Activated naive CD8-positive, alpha-beta T cell treated with anti-CD3 and anti-CD28 coated beads, Interleukin-2, amount 50 U/mL, for 16 hours (primary cell): ENCODE results near the gene MTREX.

Experiments
- DNase-seq: peaks from one replicate; pipeline ENCODE4 v3.0.0-alpha.2; 2020; ENCODE audit warnings: low read depth, low spot score

The MTREX gene

GRCh38 chr5:55429221-55429612 lies 121.4 kb downstream of the MTREX start:
- DNase-seq: no peak

GRCh38 chr5:55429613-55430253 lies 121.9 kb downstream of the MTREX start:
- DNase-seq: no peak

- no peak for DNase-seq
Measured at GRCh38 chr5:55432549-55432948, 124.8 kb downstream of the MTREX start.

- DNase-seq: no peak
Measured at GRCh38 chr5:55437452-55437851, 129.7 kb downstream of the MTREX start.

GRCh38 chr5:55437859-55438206 lies 130.0 kb downstream of the MTREX start:
- DNase-seq: no peak

- no peak for DNase-seq
Measured at GRCh38 chr5:55438998-55439397, 131.2 kb downstream of the MTREX start.

- DNase-seq: no peak
Measured at GRCh38 chr5:55440188-55440646, 132.4 kb downstream of the MTREX start.

GRCh38 chr5:55441107-55441771 lies 133.4 kb downstream of the MTREX start:
- DNase-seq: no peak

- no peak for DNase-seq
Measured at GRCh38 chr5:55441954-55442353, 134.2 kb downstream of the MTREX start.

GRCh38 chr5:55445791-55446190 lies 138.0 kb downstream of the MTREX start:
- no peak for DNase-seq

- no peak for DNase-seq
Measured at GRCh38 chr5:55446640-55447351, 139.0 kb downstream of the MTREX start.

- no peak for DNase-seq
Measured at GRCh38 chr5:55450050-55450765, 142.4 kb downstream of the MTREX start.

GRCh38 chr5:55451976-55452375 lies 144.2 kb downstream of the MTREX start:
- DNase-seq: no peak

GRCh38 chr5:55453211-55453610 lies 145.4 kb downstream of the MTREX start:
- DNase-seq: no peak

- DNase-seq: no peak
Measured at GRCh38 chr5:55454282-55454681, 146.5 kb downstream of the MTREX start.

- no peak for DNase-seq
Measured at GRCh38 chr5:55456216-55456895, 148.6 kb downstream of the MTREX start.

GRCh38 chr5:55459572-55459971 lies 151.8 kb downstream of the MTREX start:
- DNase-seq: no peak

GRCh38 chr5:55463613-55464012 lies 155.8 kb downstream of the MTREX start:
- no peak for DNase-seq

GRCh38 chr5:55467862-55468551 lies 160.2 kb downstream of the MTREX start:
- no peak for DNase-seq

GRCh38 chr5:55469839-55470238 lies 162.1 kb downstream of the MTREX start:
- no peak for DNase-seq

GRCh38 chr5:55470282-55470681 lies 162.5 kb downstream of the MTREX start:
- no peak for DNase-seq
